H1 (cell line): Measurements from ENCODE around the gene PARD3. TPM values are rescaled to one million over a fixed set of nuclear protein-coding genes. Genes with fewer than 3 reads are reported as not detected.

Experiments
- CTCF ChIA-PET: fragments of 300-600 bp; sonication (Branson Sonifier 250); formaldehyde crosslinking; loops from one replicate; lab custom pipeline; 2021; ENCODE audit not compliant: partially characterized antibody; lab: Charles Lee
- POLR2A ChIA-PET: fragments of 300-600 bp; sonication (Branson Sonifier 250); formaldehyde crosslinking; loops from one replicate; lab custom pipeline; 2021; ENCODE audit warnings: inconsistent platforms; ENCODE audit not compliant: partially characterized antibody; lab: Charles Lee
- DNase-seq, 2 experiments: peaks; one replicate each; pipeline versions ENCODE4 v3.0.0 to v3.0.0-alpha.2; 2010 to 2022; ENCODE audit warnings: low spot score in 2 of 2, low read depth in 1 of 2, mixed read lengths in 1 of 2
- FAIRE-seq: peaks from 2 replicates; lab custom pipeline; 2011; peaks lifted over from hg19 to GRCh38; lab: Jason Lieb, UNC
- H2AFZ ChIP-seq: 2 replicates; pipeline ENCODE4 v1.8.1; 2012; ENCODE audit warnings: low read length, inconsistent platforms
- H2AK5ac ChIP-seq: 2 replicates; pipeline ENCODE4 v1.6.1; 2013; ENCODE audit warnings: low read depth, low read length
- H2BK120ac ChIP-seq: replicated peaks from 2 replicates; pipeline ENCODE3; 2013; ENCODE audit warnings: low read depth, low read length, inconsistent platforms
- H2BK12ac ChIP-seq: 2 replicates; pipeline ENCODE4 v1.6.1; 2013; ENCODE audit warnings: low read depth, low read length
- H2BK15ac ChIP-seq: 2 replicates; pipeline ENCODE4 v1.6.1; 2013; ENCODE audit warnings: low read length
- H2BK20ac ChIP-seq: 2 replicates; pipeline ENCODE4 v1.6.1; 2013; ENCODE audit warnings: low read length
- H2BK5ac ChIP-seq: 2 replicates; pipeline ENCODE4 v1.6.1; 2013; ENCODE audit warnings: low read depth, low read length
- H3K14ac ChIP-seq: 2 replicates; pipeline ENCODE4 v1.6.1; 2013; ENCODE audit warnings: inconsistent platforms; ENCODE audit not compliant: insufficient read length
- H3K18ac ChIP-seq: 2 replicates; pipeline ENCODE4 v1.6.1; 2013; ENCODE audit warnings: low read length; ENCODE audit errors: extremely low read depth
- H3K23ac ChIP-seq: 2 replicates; pipeline ENCODE4 v1.6.1; 2013; ENCODE audit warnings: inconsistent platforms; ENCODE audit not compliant: insufficient read length
- H3K23me2 ChIP-seq: 2 replicates; pipeline ENCODE4 v1.6.1; 2013; ENCODE audit warnings: low read depth, low read length
- H3K27ac ChIP-seq: 2 replicates; pipeline ENCODE4 v1.6.1; 2011; ENCODE audit warnings: low read depth, low read length, inconsistent platforms
- H3K27me3 ChIP-seq, 4 experiments: replicated peaks in 1 of 4; 1 replicate in 1 of 4; 2 replicates in 3 of 4; pipeline versions ENCODE4 v1.6.1 to v1.8.1; 2011 to 2013; ENCODE audit warnings: low read length in 3 of 4, mild to moderate bottlenecking in 3 of 4, inconsistent platforms in 2 of 4, mixed read lengths in 2 of 4, moderate library complexity in 1 of 4; ENCODE audit not compliant: control insufficient read depth in 3 of 4, insufficient read depth in 3 of 4; ENCODE audit errors: extremely low read depth in 1 of 4
- H3K36me3 ChIP-seq, 4 experiments: 2 replicates each; pipeline versions ENCODE4 v1.6.1 to v1.8.1; 2011 to 2013; ENCODE audit warnings: mild to moderate bottlenecking in 4 of 4, low read length in 3 of 4, moderate library complexity in 2 of 4, control low read depth in 1 of 4, inconsistent platforms in 1 of 4; ENCODE audit not compliant: insufficient read depth in 4 of 4, control insufficient read depth in 2 of 4
- H3K4ac ChIP-seq: replicated peaks from 2 replicates; pipeline ENCODE3; 2013; ENCODE audit warnings: low read length, low read depth, mixed read lengths, inconsistent platforms; ENCODE audit not compliant: insufficient read length
- H3K4me1 ChIP-seq, 4 experiments: replicated peaks in 1 of 4; 1 replicate in 1 of 4; 2 replicates in 3 of 4; pipeline versions ENCODE4 v1.6.1 to v1.8.1; 2011 to 2013; ENCODE audit warnings: low read length in 3 of 4, inconsistent platforms in 2 of 4, mixed read lengths in 1 of 4; ENCODE audit not compliant: insufficient read depth in 4 of 4, control insufficient read depth in 3 of 4
- H3K4me2 ChIP-seq, 2 experiments: 2 replicates each; pipeline versions ENCODE4 v1.6.1 to v1.8.1; 2011 to 2013; ENCODE audit warnings: low read depth in 2 of 2, low read length in 2 of 2, control low read depth in 1 of 2, inconsistent platforms in 1 of 2, mild to moderate bottlenecking in 1 of 2; ENCODE audit not compliant: insufficient read depth in 1 of 2
- H3K4me3 ChIP-seq, 4 experiments: fragments of 200-600, 300-600 bp in 1 of 4; sonication (generic), shearing (Covaris generic), sonication (Bioruptor Twin) in 1 of 4; 2 replicates each; pipeline versions ENCODE4 v1.5.1 to v1.8.1; 2011 to 2016; ENCODE audit warnings: low read length in 4 of 4, low read depth in 3 of 4, control low read depth in 2 of 4, inconsistent platforms in 2 of 4, mild to moderate bottlenecking in 2 of 4, mixed read lengths in 1 of 4, moderate library complexity in 1 of 4; ENCODE audit not compliant: insufficient read depth in 2 of 4; ENCODE audit errors: extremely low read depth in 1 of 4
- H3K56ac ChIP-seq: replicated peaks from 2 replicates; pipeline ENCODE3; 2013; ENCODE audit warnings: low read depth, mild to moderate bottlenecking, mixed read lengths, low read length, inconsistent platforms; ENCODE audit not compliant: insufficient read length
- H3K79me1 ChIP-seq: 2 replicates; pipeline ENCODE4 v1.6.1; 2013; ENCODE audit warnings: low read depth, low read length, control low read depth
- H3K79me2 ChIP-seq, 2 experiments: 2 replicates each; pipeline versions ENCODE4 v1.6.1 to v1.8.1; 2012 to 2013; ENCODE audit warnings: low read length in 2 of 2, mild to moderate bottlenecking in 2 of 2, inconsistent platforms in 1 of 2; ENCODE audit not compliant: insufficient read depth in 2 of 2, control insufficient read depth in 1 of 2
- H3K9ac ChIP-seq, 4 experiments: replicated peaks in 1 of 4; 1 replicate in 1 of 4; 2 replicates in 3 of 4; pipeline versions ENCODE4 v1.6.1 to v1.8.1; 2011 to 2013; ENCODE audit warnings: low read depth in 3 of 4, low read length in 3 of 4, control low read depth in 2 of 4, mild to moderate bottlenecking in 2 of 4, moderate library complexity in 2 of 4, inconsistent platforms in 1 of 4; ENCODE audit errors: extremely low read depth in 1 of 4
- H3K9me3 ChIP-seq, 2 experiments: 2 replicates each; pipeline versions ENCODE4 v1.6.1 to v1.8.1; 2012 to 2013; ENCODE audit warnings: mild to moderate bottlenecking in 2 of 2, moderate library complexity in 2 of 2, control low read depth in 1 of 2, inconsistent platforms in 1 of 2, low read depth in 1 of 2, low read length in 1 of 2, mixed read lengths in 1 of 2; ENCODE audit not compliant: insufficient read depth in 2 of 2
- H4K20me1 ChIP-seq, 2 experiments: replicated peaks in 1 of 2; 2 replicates each; pipeline versions ENCODE3 to v1.8.1; 2011 to 2013; ENCODE audit warnings: inconsistent platforms in 2 of 2, low read length in 2 of 2, mild to moderate bottlenecking in 1 of 2; ENCODE audit not compliant: insufficient read depth in 2 of 2, control insufficient read depth in 1 of 2
- H4K5ac ChIP-seq: 2 replicates; pipeline ENCODE4 v1.6.1; 2013; ENCODE audit warnings: low read length, low read depth, mixed read lengths, inconsistent platforms; ENCODE audit not compliant: insufficient read length
- H4K8ac ChIP-seq: 2 replicates; pipeline ENCODE4 v1.8.0; 2013; ENCODE audit warnings: mild to moderate bottlenecking, moderate library complexity, low read length, inconsistent platforms; ENCODE audit not compliant: insufficient read depth; ENCODE audit errors: extremely low read depth
- H4K91ac ChIP-seq: replicated peaks from 2 replicates; pipeline ENCODE3; 2013; ENCODE audit warnings: low read length, mixed read lengths, inconsistent platforms; ENCODE audit not compliant: insufficient read length
- ASH2L ChIP-seq: fragments of 200-600, 300-600 bp; sonication (generic); IDR thresholded peaks from one replicate; pipeline ENCODE4 v1.7.1; 2017; ENCODE audit warnings: low read length
- BRCA1 ChIP-seq: IDR thresholded peaks from 2 replicates; pipeline ENCODE4 v1.6.1; 2012; ENCODE audit warnings: low read depth, low read length, improper control_type of control experiment
- CEBPB ChIP-seq: IDR thresholded peaks from 2 replicates; pipeline ENCODE4 v1.6.1; 2012; ENCODE audit warnings: low read depth, low read length
- CHD1 ChIP-seq: IDR thresholded peaks from 2 replicates; pipeline ENCODE4 v1.6.1; 2012; ENCODE audit warnings: low read depth, low read length, improper control_type of control experiment
- CTBP2 ChIP-seq: IDR thresholded peaks from 2 replicates; pipeline ENCODE4 v1.7.0; 2011; ENCODE audit warnings: borderline replicate concordance, mild to moderate bottlenecking, moderate library complexity, mixed read lengths, low read length; ENCODE audit not compliant: insufficient read depth, insufficient read length
- EP300 ChIP-seq, 2 experiments: IDR thresholded peaks; 1 replicate in 1 of 2; 2 replicates in 1 of 2; pipeline ENCODE4 v1.6.1; 2011 to 2012; ENCODE audit warnings: low read depth in 2 of 2, low read length in 2 of 2, mild to moderate bottlenecking in 2 of 2, borderline replicate concordance in 1 of 2, inconsistent platforms in 1 of 2, moderate library complexity in 1 of 2
- FOSL1 ChIP-seq: IDR thresholded peaks from 2 replicates; pipeline ENCODE4 v1.6.1; 2011; ENCODE audit warnings: mild to moderate bottlenecking, low read depth, low read length, moderate library complexity; ENCODE audit not compliant: insufficient read depth
- HDAC6 ChIP-seq: IDR thresholded peaks from one replicate; pipeline ENCODE4 v1.7.1; 2012; ENCODE audit warnings: low read depth, mild to moderate bottlenecking, inconsistent platforms, low read length, moderate library complexity
- JUND ChIP-seq: IDR thresholded peaks from 2 replicates; pipeline ENCODE4 v1.6.1; 2011; ENCODE audit warnings: mild to moderate bottlenecking, improper control_type of control experiment, low read length
- NRF1 ChIP-seq: IDR thresholded peaks from 2 replicates; pipeline ENCODE4 v1.6.1; 2011; ENCODE audit warnings: mild to moderate bottlenecking, low read depth, low read length, improper control_type of control experiment
- PHF8 ChIP-seq: fragments of 200-600 bp; sonication (generic); conservative IDR thresholded peaks from 2 replicates; pipeline ENCODE4 v1.7.1; 2012; ENCODE audit warnings: low read depth, mild to moderate bottlenecking, inconsistent platforms, low read length, moderate library complexity
- POU5F1 ChIP-seq: IDR thresholded peaks from 2 replicates; pipeline ENCODE4 v1.6.1; 2011; ENCODE audit warnings: low read depth, mild to moderate bottlenecking, low read length, moderate library complexity
- RAD21 ChIP-seq, 2 experiments: IDR thresholded peaks in 1 of 2; conservative IDR thresholded peaks in 1 of 2; 2 replicates each; pipeline ENCODE4 v1.6.1; 2011; ENCODE audit warnings: low read depth in 2 of 2, low read length in 2 of 2, improper control_type of control experiment in 1 of 2, inconsistent platforms in 1 of 2, mild to moderate bottlenecking in 1 of 2, moderate library complexity in 1 of 2
- TAF7 ChIP-seq: optimal IDR thresholded peaks from 2 replicates; pipeline ENCODE3; 2011; ENCODE audit warnings: low read depth, mild to moderate bottlenecking, inconsistent platforms, low read length, moderate library complexity, borderline replicate concordance
- WGBS, 2 experiments: shearing (Covaris generic) in 1 of 2; methylation state at CpG; one replicate each; pipeline versions ENCODE4 v1.1.6 to v1.1.7; 2013 to 2015; ENCODE audit warnings: low lambda C conversion rate in 2 of 2, mixed read lengths in 2 of 2, inconsistent platforms in 1 of 2, low coverage in 1 of 2, missing lambda C conversion rate in 1 of 2; ENCODE audit not compliant: insufficient replicate concordance in 2 of 2, insufficient coverage in 1 of 2, insufficient read length in 1 of 2; ENCODE audit errors: extremely low coverage in 1 of 2, missing lambda C conversion rate in 1 of 2; 5-methylcytosine and 5-hydroxymethylcytosine counted together
- polyA plus RNA-seq, 7 experiments: library from polyadenylated mRNA; depleted of rRNA in 3 of 7; stranded (reverse) in 5 of 7; unstranded in 2 of 7; fragments of >200 nt in 5 of 7; fragments of 200-250 nt in 2 of 7; gene quantifications; 1 replicate in 5 of 7; 2 replicates in 1 of 7; 4 replicates in 1 of 7; pipeline versions ENCODE4 v1.2.1 to v1.2.3, GENCODE V29; 2011 to 2013; ENCODE audit warnings: missing spikeins in 2 of 7, mixed read lengths in 2 of 7
- total RNA-seq: library from RNA; stranded (reverse); fragmentation: NEBNext Ultra II Directional; extraction: Animal tissue kit (Norgen Biotek cat#: 25700); gene quantifications from 2 replicates; pipeline ENCODE4 v1.2.1, GENCODE V29; 2021

The PARD3 gene
- total and polyA plus RNA-seq, 2 of the 8 experiments (the other 6 are each of a cell fraction or from before 2014, with no cell fraction given): 19.7 to 49.1 TPM

DNA sequence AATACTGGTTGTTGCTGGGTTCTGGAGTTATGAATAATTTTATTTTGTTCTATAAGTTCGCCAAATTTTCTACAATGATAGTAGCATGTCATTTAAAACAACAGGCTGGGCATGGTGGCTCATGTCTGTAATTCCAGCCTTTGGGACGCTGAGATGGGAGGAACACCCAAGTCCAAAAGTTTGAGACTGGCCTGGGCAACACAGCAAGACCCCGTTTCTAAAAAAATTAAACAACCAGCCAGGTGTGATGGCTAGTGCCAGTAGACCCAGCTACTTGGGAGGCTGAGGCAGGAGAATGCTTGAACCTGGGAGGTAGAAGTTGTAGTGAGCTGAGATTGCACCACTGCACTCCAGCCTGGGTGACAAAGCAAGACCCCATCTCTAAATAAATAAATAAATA is 347.7 kb downstream of the PARD3 start:
- no peak for FAIRE-seq
- TF ChIP-seq EP300 (IDR thresholded peaks at IDR 0.05; ENCODE audit: borderline replicate concordance in 1 of 2, low read depth in 2 of 2, low read length in 2 of 2) (no peak), PHF8 (no peak), CEBPB (no peak), HDAC6 (no peak), POU5F1 (no peak), BRCA1 (no peak), CTBP2 (no peak), CHD1 (no peak), FOSL1 (no peak), JUND (no peak), NRF1 (no peak), ASH2L (no peak), TAF7 (no peak), RAD21 (IDR thresholded peaks at IDR 0.05 in 1 of 2, conservative IDR thresholded peaks at IDR 0.05 in 1 of 2; ENCODE audit: low read depth in 2 of 2, low read length in 2 of 2) (no peak)

More for the DNA sequence above, 347.7 kb downstream of the PARD3 start:
- Histone ChIP-seq H2BK15ac (no peak overlapping the region), H3K4me2 (no peak overlapping the region), H3K18ac (no peak overlapping the region), H3K14ac (no peak overlapping the region), H3K79me1 (no peaks in the 10 kb centered on the region), H4K20me1 (no peaks in the 10 kb centered on the region), H3K27ac (no peak overlapping the region), H2BK5ac (no peak overlapping the region), H3K9me3 (no peaks in the 10 kb centered on the region), H3K56ac (no peak overlapping the region), H3K23me2 (no peaks in the 10 kb centered on the region; the same call in 1 of the 2 replicates), H3K4ac (no peak overlapping the region), H3K9ac (no peak overlapping the region), H3K4me3 (no peak overlapping the region), H4K91ac (no peak overlapping the region), H3K23ac (no peak overlapping the region), H2AFZ (no peak overlapping the region), H2BK120ac (no peak overlapping the region), H3K4me1 (no peaks in the 10 kb centered on the region), H2BK20ac (no peak overlapping the region), H4K8ac (no peak overlapping the region), H3K36me3 (0 out of 8 replicates have a peak, but pooled peaks cover 0 to 2% (median 0%) of the 10 kb centered on the region in 4 experiments), H2AK5ac (no peak overlapping the region), H4K5ac (no peak overlapping the region), H3K27me3 (peaks cover 0 to 1% (median 0%) of the 10 kb centered on the region in 4 experiments; a peak in 1 of 7 replicates), H2BK12ac (no peak overlapping the region), H3K79me2 (no peaks in the 10 kb centered on the region; a peak in 1 of 4 replicates)
- WGBS, 2 experiments: 92% methylated on average over 3 of the region's 3 CpGs; no CpG with 5 or more reads in 1 of the 2 experiments
- ChIA-PET CTCF (interaction anchor here (0.8 kb wide), 1 partner anchor 469 kb away, joined by 3 read pairs; no protein-coding TSS in a partner anchor), POLR2A (no interaction called here)
- DNase-seq: no peak
